GM12865 (cell line): ENCODE measurements around the gene DENND2A.
A peak's percentile ranks its signal among the peaks of the same experiment; 100 is the strongest.
"Not testable (repeated sequence)": the region's sequence is repeated elsewhere in the genome, so short reads cannot be mapped to it uniquely, and the experiment has no call there.

Experiments
- DNase-seq: peaks from one replicate; pipeline ENCODE4 v3.0.0; 2010; ENCODE audit warnings: low read depth
- H3K4me3 ChIP-seq: 2 replicates; pipeline ENCODE4 v1.5.1; 2011; ENCODE audit warnings: mild to moderate bottlenecking, low read depth, low read length, control low read depth
- TF ChIP-seq, protein P1 (sequence below): IDR thresholded peaks from 2 replicates; pipeline ENCODE4 v1.5.1; 2011; ENCODE audit warnings: low read length, control low read depth, low read depth, inconsistent platforms; ENCODE audit not compliant: insufficient read depth; ENCODE audit errors: missing control alignments

The DENND2A gene

DNA sequence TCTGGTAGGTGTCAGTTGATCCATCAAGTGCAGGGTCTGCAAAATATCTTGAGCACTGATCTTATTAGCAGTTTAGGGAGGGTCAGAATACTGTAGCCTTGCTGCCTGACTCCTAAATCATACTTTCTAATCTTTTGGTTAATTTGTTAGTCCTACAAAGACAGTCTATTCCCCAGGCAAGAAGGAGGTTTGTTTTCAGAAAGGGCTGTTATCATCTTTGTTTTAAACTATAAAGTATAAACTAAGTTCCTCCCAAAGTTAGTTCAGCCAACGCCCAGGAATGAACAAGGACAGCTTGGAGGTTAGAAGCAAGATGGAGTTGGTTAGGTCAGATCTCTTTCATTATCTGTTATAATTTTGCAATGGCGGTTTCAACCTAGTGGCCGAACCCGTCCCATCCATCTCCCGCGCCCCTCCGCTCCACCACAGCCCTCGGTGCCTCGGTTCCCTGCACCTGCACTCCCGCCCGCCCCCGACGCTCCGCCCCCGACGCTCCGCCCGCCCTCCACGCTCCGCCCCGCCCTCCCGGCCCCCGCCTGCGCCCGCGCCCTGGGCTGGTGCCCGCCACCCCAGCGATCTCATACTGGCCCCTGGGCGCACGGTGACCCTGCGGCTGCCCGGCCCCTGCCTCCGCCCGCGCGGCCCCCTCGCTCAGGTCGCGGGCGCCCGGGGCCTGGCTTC is 31.9 kb upstream of the DENND2A start, which contains the start of gene ADCK2:
Gene ADCK2 (plus strand): TSS at position 564 of the 681 bp plus-strand sequence. CDS start 386 bp downstream, outside the sequence.
- peak; percentile 61 for DNase-seq
- TF ChIP-seq, protein P1, sequence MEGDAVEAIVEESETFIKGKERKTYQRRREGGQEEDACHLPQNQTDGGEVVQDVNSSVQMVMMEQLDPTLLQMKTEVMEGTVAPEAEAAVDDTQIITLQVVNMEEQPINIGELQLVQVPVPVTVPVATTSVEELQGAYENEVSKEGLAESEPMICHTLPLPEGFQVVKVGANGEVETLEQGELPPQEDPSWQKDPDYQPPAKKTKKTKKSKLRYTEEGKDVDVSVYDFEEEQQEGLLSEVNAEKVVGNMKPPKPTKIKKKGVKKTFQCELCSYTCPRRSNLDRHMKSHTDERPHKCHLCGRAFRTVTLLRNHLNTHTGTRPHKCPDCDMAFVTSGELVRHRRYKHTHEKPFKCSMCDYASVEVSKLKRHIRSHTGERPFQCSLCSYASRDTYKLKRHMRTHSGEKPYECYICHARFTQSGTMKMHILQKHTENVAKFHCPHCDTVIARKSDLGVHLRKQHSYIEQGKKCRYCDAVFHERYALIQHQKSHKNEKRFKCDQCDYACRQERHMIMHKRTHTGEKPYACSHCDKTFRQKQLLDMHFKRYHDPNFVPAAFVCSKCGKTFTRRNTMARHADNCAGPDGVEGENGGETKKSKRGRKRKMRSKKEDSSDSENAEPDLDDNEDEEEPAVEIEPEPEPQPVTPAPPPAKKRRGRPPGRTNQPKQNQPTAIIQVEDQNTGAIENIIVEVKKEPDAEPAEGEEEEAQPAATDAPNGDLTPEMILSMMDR, result no peak
- H3K4me3 ChIP-seq, result peak within 1 kb of the TSS; percentile 72

- DNase-seq, result no peak
- TF ChIP-seq, protein P1, result no peak
- H3K4me3 ChIP-seq, result no peak overlapping the region
These were observed 31.4 kb upstream of the DENND2A start for GRCh38 chr7:140671966-140672365.

DNA sequence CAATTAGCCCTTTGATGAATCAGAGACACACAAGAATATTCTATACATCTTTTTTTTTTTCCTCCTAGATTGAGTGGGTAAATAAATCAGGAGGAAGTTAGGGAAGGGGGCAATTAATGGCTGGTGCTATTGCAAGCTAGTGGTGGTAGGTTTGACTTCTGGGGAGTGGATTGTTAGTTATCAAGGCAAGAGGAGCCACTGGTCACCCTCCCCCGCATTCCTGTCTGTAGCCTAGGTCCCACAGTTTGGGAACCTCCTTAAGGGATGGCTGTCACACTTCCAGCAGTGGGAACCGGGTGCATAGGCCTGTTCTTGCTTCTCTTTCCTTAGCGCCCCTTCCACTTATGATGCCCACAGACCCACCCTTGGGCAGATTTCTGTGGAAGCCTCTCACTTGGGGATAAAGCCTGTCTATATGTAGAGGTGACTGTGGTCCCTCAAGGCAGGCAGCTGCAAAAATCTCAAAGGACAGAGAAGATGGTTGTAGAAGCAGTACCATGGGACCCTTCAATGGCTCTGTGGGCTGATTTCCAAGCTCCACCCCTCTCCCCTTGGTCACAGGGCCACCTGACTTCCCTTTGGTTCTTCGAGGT is 29.8 kb upstream of the DENND2A start:
- TF ChIP-seq, protein P1, result no peak
- H3K4me3 ChIP-seq, result no peak overlapping the region
- no peak for DNase-seq

- DNase-seq, H3K4me3 ChIP-seq: not testable (repeated sequence)
These were observed 29.2 kb upstream of the DENND2A start for GRCh38 chr7:140669862-140670261.

DNA sequence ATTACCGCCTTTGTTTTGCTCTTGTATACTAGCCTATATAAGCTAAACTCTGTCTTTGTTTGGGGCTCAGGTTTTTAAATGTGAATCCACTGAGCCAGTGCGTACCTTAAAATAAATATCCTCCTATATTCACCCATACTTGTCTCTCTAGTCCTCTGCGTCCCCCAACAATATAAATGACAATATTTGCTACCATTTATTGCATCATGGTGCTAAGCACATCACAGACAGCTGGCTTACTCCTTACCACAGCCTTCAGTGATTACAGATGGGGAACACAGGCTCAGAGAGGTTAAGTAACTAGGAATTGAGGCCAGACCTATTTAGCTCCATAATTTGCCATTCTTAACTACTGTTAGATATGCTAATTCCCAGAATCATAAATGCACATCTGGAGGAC is 28.7 kb upstream of the DENND2A start:
- TF ChIP-seq, protein P1, result no peak

DNA sequence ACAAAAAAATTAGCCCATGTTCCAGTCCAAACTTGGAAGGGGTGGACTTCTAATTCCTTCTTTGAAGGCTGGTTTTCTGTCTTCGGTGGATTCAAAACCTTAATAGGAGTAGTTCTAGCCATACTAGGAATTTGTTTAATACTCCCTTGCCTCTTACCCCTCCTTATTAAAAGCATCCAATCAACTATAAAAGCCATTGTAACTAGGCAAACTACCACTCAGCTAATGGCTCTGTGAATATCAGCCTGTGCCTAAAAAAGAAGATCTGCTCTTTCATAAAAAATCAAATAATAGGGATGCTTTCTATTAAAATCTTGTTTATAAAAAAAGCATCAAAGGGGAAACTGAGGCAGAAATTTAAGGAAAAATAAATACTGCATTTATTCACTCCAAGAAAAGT is 28.0 kb upstream of the DENND2A start:
- no peak for DNase-seq
- H3K4me3 ChIP-seq, result no peak overlapping the region
- TF ChIP-seq, protein P1, result no peak

More for the DNA sequence above, 28.7 kb upstream of the DENND2A start:
- no peak overlapping the region for H3K4me3 ChIP-seq
- DNase-seq, result no peak

DNA sequence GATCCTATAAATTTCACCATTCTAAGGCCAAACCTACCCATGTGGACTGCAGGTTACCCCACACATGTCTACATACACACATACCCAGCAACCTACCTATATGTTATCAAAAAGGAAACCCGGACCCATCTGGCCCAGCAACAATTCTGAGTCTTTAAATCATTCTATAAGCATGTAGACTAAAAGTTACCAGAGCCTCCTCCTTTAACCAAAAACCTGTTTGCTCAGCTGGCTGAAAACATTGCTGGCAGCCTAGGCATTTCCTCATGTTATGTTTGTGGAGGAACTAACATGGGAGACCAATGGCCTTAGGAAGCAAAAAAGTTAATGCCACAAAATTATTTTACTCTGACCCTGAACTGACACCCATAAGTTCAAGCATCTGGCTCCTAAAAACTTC is 26.9 kb upstream of the DENND2A start:
- TF ChIP-seq, protein P1, result no peak
- no peak overlapping the region for H3K4me3 ChIP-seq
- no peak for DNase-seq

DNA sequence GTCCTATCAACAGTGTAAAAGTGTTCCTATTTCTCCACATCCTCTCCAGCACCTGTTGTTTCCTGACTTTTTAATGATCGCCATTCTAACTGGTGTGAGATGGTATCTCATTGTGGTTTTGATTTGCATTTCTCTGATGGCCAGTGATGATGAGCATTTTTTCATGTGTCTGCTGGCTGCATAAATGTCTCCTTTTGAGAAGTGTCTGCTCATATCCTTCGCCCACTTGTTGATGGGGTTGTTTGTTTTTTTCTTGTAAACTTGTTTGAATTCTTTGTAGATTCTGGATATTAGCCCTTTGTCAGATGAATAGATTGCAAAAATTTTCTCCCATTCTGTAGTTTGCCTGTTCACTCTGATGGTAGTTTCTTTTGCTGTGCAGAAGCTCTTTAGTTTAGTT is 22.3 kb upstream of the DENND2A start:
- DNase-seq, H3K4me3 ChIP-seq: not testable (repeated sequence)
